GM12878 (cell line): Measurements from ENCODE around the gene ELAPOR1.

Source experiments
- ATF7 ChIP-seq: fragments of 450-650 bp; IDR thresholded peaks from 2 replicates; pipeline ENCODE4 v1.6.1; 2016; ENCODE audit warnings: low read depth, mild to moderate bottlenecking
- CTCF ChIP-seq, 3 experiments: IDR thresholded peaks in 2 of 3; conservative IDR thresholded peaks in 1 of 3; 2 replicates each; pipeline ENCODE4 v1.5.1; 2011; ENCODE audit warnings: low read depth in 3 of 3, low read length in 3 of 3, mild to moderate bottlenecking in 3 of 3, control low read depth in 2 of 3, moderate library complexity in 2 of 3, inconsistent platforms in 1 of 3, mixed read lengths in 1 of 3; ENCODE audit not compliant: control insufficient read depth in 2 of 3, insufficient read depth in 1 of 3; ENCODE audit errors: extremely low read depth in 1 of 3
- NFIC ChIP-seq: IDR thresholded peaks from 2 replicates; pipeline ENCODE4 v1.6.1; 2012; ENCODE audit warnings: low read depth, mild to moderate bottlenecking, inconsistent platforms, low read length, moderate library complexity
- NRF1 ChIP-seq: conservative IDR thresholded peaks from 2 replicates; pipeline ENCODE4 v1.6.1; 2011; ENCODE audit warnings: mild to moderate bottlenecking, low read depth, low read length, improper control_type of control experiment
- PKNOX1 ChIP-seq: fragments of 450-650 bp; IDR thresholded peaks from 2 replicates; pipeline ENCODE4 v1.6.1; 2016; ENCODE audit warnings: mild to moderate bottlenecking
- POLR2A ChIP-seq: IDR thresholded peaks from 2 replicates; pipeline ENCODE4 v1.6.1; 2011; ENCODE audit warnings: low read depth, mild to moderate bottlenecking, low read length
- TAF1 ChIP-seq: IDR thresholded peaks from 2 replicates; pipeline ENCODE4 v1.6.1; 2011; ENCODE audit warnings: mild to moderate bottlenecking, low read depth, low read length, borderline replicate concordance

DNA sequence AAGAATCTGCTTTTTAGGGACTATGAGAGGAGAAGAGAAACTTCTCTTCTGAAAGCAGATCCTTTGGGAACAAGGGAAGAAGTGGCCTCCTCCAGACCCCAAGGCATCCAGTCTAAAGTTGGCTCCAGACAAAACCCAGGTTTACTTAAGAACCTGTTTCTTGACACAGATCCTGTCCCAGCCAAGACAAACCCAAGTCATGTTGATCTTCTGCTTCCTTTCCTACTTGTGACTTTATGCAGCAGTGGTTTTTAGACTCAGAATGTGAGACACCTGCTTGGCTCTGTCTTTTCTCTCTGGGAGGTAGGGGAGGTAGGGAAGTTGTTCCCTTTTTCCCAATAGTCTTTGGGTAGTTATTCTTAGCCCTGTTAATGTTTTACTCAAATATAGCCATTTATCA is 38.3 kb downstream of the ELAPOR1 start:
- no peak for TF ChIP-seq PKNOX1
- no peak for TF ChIP-seq NFIC
- TF ChIP-seq TAF1: no peak
- TF ChIP-seq NRF1: no peak
- no peak for TF ChIP-seq POLR2A
- no peak for TF ChIP-seq ATF7
- TF ChIP-seq CTCF (IDR thresholded peaks at IDR 0.05 in 2 of 3, conservative IDR thresholded peaks at IDR 0.05 in 1 of 3; ENCODE audit: control insufficient read depth in 2 of 3, extremely low read depth in 1 of 3, insufficient read depth in 1 of 3, low read depth in 3 of 3, low read length in 3 of 3): no peak
